Measurements from ENCODE around the gene ARFGEF2. TPM values are rescaled to one million over a fixed set of nuclear protein-coding genes. Genes with fewer than 3 reads are reported as not detected.
A peak's percentile ranks its signal among the peaks of the same experiment; 100 is the strongest.
"Not testable (repeated sequence)": the region's sequence is repeated elsewhere in the genome, so short reads cannot be mapped to it uniquely, and the experiment has no call there.

The ARFGEF2 gene
- total RNA-seq (2014; rRNA removed; shearing (Covaris generic)), result 31.3 and 31.8 TPM in 2 replicates

- DNase-seq (ENCODE audit: low spot score), result peak; percentile 98
Measured at GRCh38 chr20:48921168-48921882, at the start of gene ARFGEF2. ARFGEF2 (plus strand) TSS chr20:48921711; CDS start chr20:48921890, 179 bp downstream.

- no peak for DNase-seq (ENCODE audit: low spot score)
Measured at GRCh38 chr20:48875233-48875913, 46.1 kb upstream of the ARFGEF2 start.

GRCh38 chr20:48875914-48876240 is 45.6 kb upstream of the ARFGEF2 start:
- no peak for DNase-seq (ENCODE audit: low spot score)

- no peak for DNase-seq (ENCODE audit: low spot score)
Measured at GRCh38 chr20:48877304-48877703, 44.2 kb upstream of the ARFGEF2 start.

GRCh38 chr20:48878534-48879248 is 42.8 kb upstream of the ARFGEF2 start:
- no peak for DNase-seq (ENCODE audit: low spot score)

GRCh38 chr20:48879612-48880245 is 41.8 kb upstream of the ARFGEF2 start:
- DNase-seq (ENCODE audit: low spot score), result no peak

GRCh38 chr20:48880331-48880730 is 41.2 kb upstream of the ARFGEF2 start:
- no peak for DNase-seq (ENCODE audit: low spot score)

GRCh38 chr20:48880981-48881657 is 40.4 kb upstream of the ARFGEF2 start:
- no peak for DNase-seq (ENCODE audit: low spot score)

- DNase-seq (ENCODE audit: low spot score), result no peak
Measured at GRCh38 chr20:48885237-48885636, 36.3 kb upstream of the ARFGEF2 start.

- DNase-seq (ENCODE audit: low spot score), result no peak
Measured at GRCh38 chr20:48886194-48886593, 35.3 kb upstream of the ARFGEF2 start.

GRCh38 chr20:48886811-48887210 is 34.7 kb upstream of the ARFGEF2 start:
- no peak for DNase-seq (ENCODE audit: low spot score)

GRCh38 chr20:48888517-48888916 is 33.0 kb upstream of the ARFGEF2 start:
- DNase-seq (ENCODE audit: low spot score), result not testable (repeated sequence)

GRCh38 chr20:48889140-48889790 is 32.2 kb upstream of the ARFGEF2 start:
- DNase-seq (ENCODE audit: low spot score), result no peak

GRCh38 chr20:48891235-48892048 is 30.1 kb upstream of the ARFGEF2 start:
- DNase-seq (ENCODE audit: low spot score), result no peak

- no peak for DNase-seq (ENCODE audit: low spot score)
Measured at GRCh38 chr20:48892049-48892470, 29.5 kb upstream of the ARFGEF2 start.

GRCh38 chr20:48892891-48893290 is 28.6 kb upstream of the ARFGEF2 start:
- DNase-seq (ENCODE audit: low spot score), result no peak

- DNase-seq (ENCODE audit: low spot score), result no peak
Measured at GRCh38 chr20:48893374-48893773, 28.1 kb upstream of the ARFGEF2 start.

- peak; percentile 29 for DNase-seq (ENCODE audit: low spot score)
Measured at GRCh38 chr20:48897305-48898010, 24.1 kb upstream of the ARFGEF2 start.

GRCh38 chr20:48898210-48898609 is 23.3 kb upstream of the ARFGEF2 start:
- DNase-seq (ENCODE audit: low spot score), result no peak

Measured in HT-29 (cell line).